WTC11 (cell line): Measurements from ENCODE around the gene NFATC2IP. TPM values are rescaled to one million over a fixed set of nuclear protein-coding genes. Genes with fewer than 3 reads are reported as not detected.

Experiments
- ATAC-seq: fragments of 200-7000 bp; cut with Tn5 transposase; 2 replicates; pipeline ENCODE4 v1.10.0; 2021; ENCODE audit warnings: mild to moderate bottlenecking, moderate library complexity
- CTCF ChIA-PET: fragments of 300-600 bp; sonication (Branson Sonifier 250); formaldehyde crosslinking; loops from one replicate; lab custom pipeline; 2021; ENCODE audit warnings: antibody characterized with exemption; lab: Charles Lee
- POLR2A ChIA-PET: fragments of 350-600 bp; sonication (Branson Sonifier 250); formaldehyde crosslinking; loops from one replicate; lab custom pipeline; 2021; ENCODE audit warnings: antibody characterized with exemption; lab: Charles Lee
- DNase-seq: peaks from one replicate; pipeline ENCODE4 v3.0.0; 2021; ENCODE audit warnings: low spot score
- H3K27ac Mint-ChIP-seq: 2 replicates; pipeline ENCODE4 v1.8.0; 2021; ENCODE audit warnings: mixed read lengths
- H3K27me3 Mint-ChIP-seq: 2 replicates; pipeline ENCODE4 v1.8.0; 2021; ENCODE audit warnings: low read depth, mild to moderate bottlenecking, moderate library complexity, mixed read lengths
- H3K36me3 Mint-ChIP-seq: 2 replicates; pipeline ENCODE4 v1.8.0; 2021; ENCODE audit warnings: mixed read lengths
- H3K4me1 Mint-ChIP-seq: 2 replicates; pipeline ENCODE4 v1.8.0; 2022; ENCODE audit warnings: mixed read lengths
- H3K4me3 Mint-ChIP-seq: 2 replicates; pipeline ENCODE4 v1.8.0; 2021; ENCODE audit warnings: mild to moderate bottlenecking, moderate library complexity, mixed read lengths
- H3K9me3 Mint-ChIP-seq: 2 replicates; pipeline ENCODE4 v1.8.0; 2021; ENCODE audit warnings: mixed read lengths
- ATF2 ChIP-seq: sonication (generic); formaldehyde crosslinking; IDR thresholded peaks from 2 replicates; pipeline ENCODE4 v1.8.1; 2022; ENCODE audit warnings: low read depth, missing genetic modification reagents, borderline replicate concordance
- ATF3 ChIP-seq: sonication (generic); formaldehyde crosslinking; conservative IDR thresholded peaks from 2 replicates; pipeline ENCODE4 v1.8.1; 2022; ENCODE audit warnings: mild to moderate bottlenecking, missing genetic modification reagents
- E2F5 ChIP-seq: sonication (generic); formaldehyde crosslinking; IDR thresholded peaks from 2 replicates; pipeline ENCODE4 v1.8.1; 2022; ENCODE audit warnings: mild to moderate bottlenecking, moderate library complexity, missing genetic modification reagents
- EMX1 ChIP-seq: fragments of 250-450 bp; sonication (Bioruptor Pico); IDR thresholded peaks from 2 replicates; pipeline ENCODE4 v1.8.0; 2021; ENCODE audit warnings: mild to moderate bottlenecking
- IRF1 ChIP-seq: sonication (generic); formaldehyde crosslinking; IDR thresholded peaks from 2 replicates; pipeline ENCODE4 v1.8.0; 2023; ENCODE audit warnings: missing genetic modification reagents
- RELA ChIP-seq: sonication (generic); formaldehyde crosslinking; IDR thresholded peaks from 2 replicates; pipeline ENCODE4 v1.8.1; 2022; ENCODE audit warnings: missing genetic modification reagents, mild to moderate bottlenecking, borderline replicate concordance
- TP53 ChIP-seq: sonication (generic); formaldehyde crosslinking; IDR thresholded peaks from 2 replicates; pipeline ENCODE4 v1.8.1; 2023; ENCODE audit warnings: mild to moderate bottlenecking, missing genetic modification reagents
- ZNF121 ChIP-seq: sonication (generic); formaldehyde crosslinking; IDR thresholded peaks from 2 replicates; pipeline ENCODE4 v1.8.0; 2023; ENCODE audit warnings: missing genetic modification reagents
- ZNF138 ChIP-seq: sonication (generic); formaldehyde crosslinking; conservative IDR thresholded peaks from 2 replicates; pipeline ENCODE4 v1.8.1; 2022; ENCODE audit warnings: mild to moderate bottlenecking, moderate library complexity, missing genetic modification reagents
- ZNF281 ChIP-seq: sonication (generic); formaldehyde crosslinking; IDR thresholded peaks from 2 replicates; pipeline ENCODE4 v1.8.0; 2023; ENCODE audit warnings: mild to moderate bottlenecking, missing genetic modification reagents
- ZNF423 ChIP-seq: fragments of 250-450 bp; sonication (Bioruptor Pico); IDR thresholded peaks from 2 replicates; pipeline ENCODE4 v2.1.2; 2022; ENCODE audit warnings: mild to moderate bottlenecking, moderate library complexity
- ZNF512 ChIP-seq: sonication (generic); formaldehyde crosslinking; IDR thresholded peaks from 2 replicates; pipeline ENCODE4 v1.8.1; 2022; ENCODE audit warnings: missing genetic modification reagents, borderline replicate concordance
- ZNF671 ChIP-seq: fragments of 250-450 bp; sonication (Bioruptor Pico); IDR thresholded peaks from 2 replicates; pipeline ENCODE4 v1.8.0; 2021; ENCODE audit warnings: mild to moderate bottlenecking
- total RNA-seq: library from RNA; stranded (reverse); gene quantifications from 3 replicates; pipeline ENCODE4 v1.2.3, GENCODE V29; 2021
- TF ChIP-seq, protein P1 (sequence below): fragments of 250-450 bp; sonication (Bioruptor Pico); IDR thresholded peaks from 2 replicates; pipeline ENCODE4 v1.9.0; 2021; ENCODE audit warnings: mild to moderate bottlenecking, borderline replicate concordance
- TF ChIP-seq, protein P2 (sequence below): sonication (generic); formaldehyde crosslinking; IDR thresholded peaks from 2 replicates; pipeline ENCODE4 v1.8.1; 2022; ENCODE audit warnings: mild to moderate bottlenecking, missing genetic modification reagents, moderate library complexity, borderline replicate concordance
- TF ChIP-seq, protein P3 (sequence below): sonication (generic); formaldehyde crosslinking; IDR thresholded peaks from 2 replicates; pipeline ENCODE4 v1.8.1; 2023; ENCODE audit warnings: mild to moderate bottlenecking, missing genetic modification reagents

The NFATC2IP gene
- total RNA-seq, 1 experiment from 2014 or later, result 66.6 TPM

- TF ChIP-seq IRF1 (no peak), ZNF138 (CRISPR knock-in tag) (no peak), E2F5 (CRISPR knock-in tag) (no peak), TP53 (no peak), EMX1 (CRISPR knock-in tag) (no peak)
- TF ChIP-seq, protein P1, sequence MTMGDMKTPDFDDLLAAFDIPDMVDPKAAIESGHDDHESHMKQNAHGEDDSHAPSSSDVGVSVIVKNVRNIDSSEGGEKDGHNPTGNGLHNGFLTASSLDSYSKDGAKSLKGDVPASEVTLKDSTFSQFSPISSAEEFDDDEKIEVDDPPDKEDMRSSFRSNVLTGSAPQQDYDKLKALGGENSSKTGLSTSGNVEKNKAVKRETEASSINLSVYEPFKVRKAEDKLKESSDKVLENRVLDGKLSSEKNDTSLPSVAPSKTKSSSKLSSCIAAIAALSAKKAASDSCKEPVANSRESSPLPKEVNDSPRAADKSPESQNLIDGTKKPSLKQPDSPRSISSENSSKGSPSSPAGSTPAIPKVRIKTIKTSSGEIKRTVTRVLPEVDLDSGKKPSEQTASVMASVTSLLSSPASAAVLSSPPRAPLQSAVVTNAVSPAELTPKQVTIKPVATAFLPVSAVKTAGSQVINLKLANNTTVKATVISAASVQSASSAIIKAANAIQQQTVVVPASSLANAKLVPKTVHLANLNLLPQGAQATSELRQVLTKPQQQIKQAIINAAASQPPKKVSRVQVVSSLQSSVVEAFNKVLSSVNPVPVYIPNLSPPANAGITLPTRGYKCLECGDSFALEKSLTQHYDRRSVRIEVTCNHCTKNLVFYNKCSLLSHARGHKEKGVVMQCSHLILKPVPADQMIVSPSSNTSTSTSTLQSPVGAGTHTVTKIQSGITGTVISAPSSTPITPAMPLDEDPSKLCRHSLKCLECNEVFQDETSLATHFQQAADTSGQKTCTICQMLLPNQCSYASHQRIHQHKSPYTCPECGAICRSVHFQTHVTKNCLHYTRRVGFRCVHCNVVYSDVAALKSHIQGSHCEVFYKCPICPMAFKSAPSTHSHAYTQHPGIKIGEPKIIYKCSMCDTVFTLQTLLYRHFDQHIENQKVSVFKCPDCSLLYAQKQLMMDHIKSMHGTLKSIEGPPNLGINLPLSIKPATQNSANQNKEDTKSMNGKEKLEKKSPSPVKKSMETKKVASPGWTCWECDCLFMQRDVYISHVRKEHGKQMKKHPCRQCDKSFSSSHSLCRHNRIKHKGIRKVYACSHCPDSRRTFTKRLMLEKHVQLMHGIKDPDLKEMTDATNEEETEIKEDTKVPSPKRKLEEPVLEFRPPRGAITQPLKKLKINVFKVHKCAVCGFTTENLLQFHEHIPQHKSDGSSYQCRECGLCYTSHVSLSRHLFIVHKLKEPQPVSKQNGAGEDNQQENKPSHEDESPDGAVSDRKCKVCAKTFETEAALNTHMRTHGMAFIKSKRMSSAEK, result no peak
Observed at GRCh38 chr16:28943281-28943680, 7.5 kb upstream of the NFATC2IP start (continued).

DNA sequence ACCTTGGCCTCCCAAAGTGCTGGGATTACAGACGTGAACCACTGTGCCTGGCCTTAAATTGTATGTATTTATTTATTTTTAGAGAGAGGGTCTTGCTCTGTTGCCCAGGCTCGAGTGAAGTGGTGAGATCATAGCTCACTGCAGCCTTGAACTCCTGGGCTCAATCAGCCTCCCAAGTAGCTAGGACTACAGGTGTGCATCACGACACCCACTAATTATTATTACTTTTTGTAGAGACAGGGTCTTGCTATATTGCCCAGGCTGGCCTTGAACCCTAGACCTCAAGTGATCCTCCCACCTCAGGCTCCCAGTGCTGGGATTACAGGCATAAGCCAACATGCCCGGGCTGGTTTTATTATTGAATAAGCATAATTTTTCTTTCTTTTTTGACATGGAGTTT lies 4.1 kb upstream of the NFATC2IP start:
- CTCF ChIA-PET, result interaction anchor here (3.0 kb wide), 1 partner anchor 10 kb away, joined by 37 read pairs; no protein-coding TSS in a partner anchor
- Mint-ChIP-seq H3K27me3 (peaks cover 2% of the 10 kb centered on the region; the same call in 1 of the 2 replicates), H3K36me3 (peaks cover 3% of the 10 kb centered on the region; the same call in 1 of the 2 replicates), H3K27ac (no peak overlapping the region), H3K4me1 (peaks cover 11% of the 10 kb centered on the region), H3K9me3 (no peaks in the 10 kb centered on the region), H3K4me3 (no peak overlapping the region)
- peak; percentile 92 for TF ChIP-seq ZNF121 (CRISPR knock-in tag)
- no peak for TF ChIP-seq ZNF512 (CRISPR knock-in tag)
- POLR2A ChIA-PET, result no interaction called here
- DNase-seq (no peak), ATAC-seq (no peak)

GRCh38 chr16:28951410-28951943 lies 740 bp downstream of the NFATC2IP start:
- ChIA-PET CTCF (interaction anchor here (1.3 to 2.3 kb wide), 3 partner anchors 22 to 76 kb away, joined by 4 to 12 read pairs (median 5); partner anchors contain the start of gene SPNS1), POLR2A (interaction anchor here (1.0 kb wide), 1 partner anchor 26 kb away, joined by 3 read pairs; no protein-coding TSS in a partner anchor)
- ATAC-seq (no peak), DNase-seq (peak; percentile 41)
- Mint-ChIP-seq H3K27ac (peak overlapping the region; percentile 74; the same call in 1 of the 2 replicates), H3K4me1 (peaks cover 10% of the 10 kb centered on the region), H3K36me3 (peaks cover 43% of the 10 kb centered on the region), H3K27me3 (peaks cover 2% of the 10 kb centered on the region; the same call in 1 of the 2 replicates), H3K4me3 (peak overlapping the region; percentile 94), H3K9me3 (no peaks in the 10 kb centered on the region)
- no peak for TF ChIP-seq ATF3
- TF ChIP-seq ATF2 (CRISPR knock-in tag), result no peak
- no peak for TF ChIP-seq ZNF281 (CRISPR knock-in tag)
- TF ChIP-seq RELA (CRISPR knock-in tag), result no peak
- TF ChIP-seq ZNF423 (CRISPR knock-in tag), result no peak
- TF ChIP-seq, protein P2, sequence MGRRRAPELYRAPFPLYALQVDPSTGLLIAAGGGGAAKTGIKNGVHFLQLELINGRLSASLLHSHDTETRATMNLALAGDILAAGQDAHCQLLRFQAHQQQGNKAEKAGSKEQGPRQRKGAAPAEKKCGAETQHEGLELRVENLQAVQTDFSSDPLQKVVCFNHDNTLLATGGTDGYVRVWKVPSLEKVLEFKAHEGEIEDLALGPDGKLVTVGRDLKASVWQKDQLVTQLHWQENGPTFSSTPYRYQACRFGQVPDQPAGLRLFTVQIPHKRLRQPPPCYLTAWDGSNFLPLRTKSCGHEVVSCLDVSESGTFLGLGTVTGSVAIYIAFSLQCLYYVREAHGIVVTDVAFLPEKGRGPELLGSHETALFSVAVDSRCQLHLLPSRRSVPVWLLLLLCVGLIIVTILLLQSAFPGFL (CRISPR knock-in tag), result no peak
- no peak for TF ChIP-seq ZNF671
- TF ChIP-seq, protein P3, sequence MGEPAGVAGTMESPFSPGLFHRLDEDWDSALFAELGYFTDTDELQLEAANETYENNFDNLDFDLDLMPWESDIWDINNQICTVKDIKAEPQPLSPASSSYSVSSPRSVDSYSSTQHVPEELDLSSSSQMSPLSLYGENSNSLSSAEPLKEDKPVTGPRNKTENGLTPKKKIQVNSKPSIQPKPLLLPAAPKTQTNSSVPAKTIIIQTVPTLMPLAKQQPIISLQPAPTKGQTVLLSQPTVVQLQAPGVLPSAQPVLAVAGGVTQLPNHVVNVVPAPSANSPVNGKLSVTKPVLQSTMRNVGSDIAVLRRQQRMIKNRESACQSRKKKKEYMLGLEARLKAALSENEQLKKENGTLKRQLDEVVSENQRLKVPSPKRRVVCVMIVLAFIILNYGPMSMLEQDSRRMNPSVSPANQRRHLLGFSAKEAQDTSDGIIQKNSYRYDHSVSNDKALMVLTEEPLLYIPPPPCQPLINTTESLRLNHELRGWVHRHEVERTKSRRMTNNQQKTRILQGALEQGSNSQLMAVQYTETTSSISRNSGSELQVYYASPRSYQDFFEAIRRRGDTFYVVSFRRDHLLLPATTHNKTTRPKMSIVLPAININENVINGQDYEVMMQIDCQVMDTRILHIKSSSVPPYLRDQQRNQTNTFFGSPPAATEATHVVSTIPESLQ (CRISPR knock-in tag), result no peak
